Measurements from ENCODE around the gene CCNO. TPM values are rescaled to one million over a fixed set of nuclear protein-coding genes. Genes with fewer than 3 reads are reported as not detected.

The CCNO gene
- total RNA-seq, 1 experiment from 2014 or later, result 12.1 TPM

DNA sequence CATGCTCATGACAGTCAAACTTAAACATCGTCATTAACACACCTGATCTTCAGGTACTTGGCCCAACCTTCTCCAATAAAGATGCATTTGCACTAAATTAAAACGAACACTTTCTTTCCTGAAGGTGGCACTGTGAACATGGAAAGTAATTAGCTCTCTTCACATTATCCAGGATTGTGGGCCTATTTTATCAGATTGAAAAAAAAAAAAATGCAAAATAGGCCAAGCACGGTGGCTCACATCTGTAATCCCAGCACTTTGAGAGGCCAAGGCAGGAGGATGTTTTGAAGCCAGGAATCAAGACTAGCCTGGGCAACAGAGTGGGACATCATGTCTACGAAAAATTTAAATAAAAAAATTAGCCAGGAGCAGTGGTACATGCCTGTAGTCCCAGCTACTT lies 46.0 kb downstream of the CCNO start (continued):
- TF ChIP-seq, protein P1, sequence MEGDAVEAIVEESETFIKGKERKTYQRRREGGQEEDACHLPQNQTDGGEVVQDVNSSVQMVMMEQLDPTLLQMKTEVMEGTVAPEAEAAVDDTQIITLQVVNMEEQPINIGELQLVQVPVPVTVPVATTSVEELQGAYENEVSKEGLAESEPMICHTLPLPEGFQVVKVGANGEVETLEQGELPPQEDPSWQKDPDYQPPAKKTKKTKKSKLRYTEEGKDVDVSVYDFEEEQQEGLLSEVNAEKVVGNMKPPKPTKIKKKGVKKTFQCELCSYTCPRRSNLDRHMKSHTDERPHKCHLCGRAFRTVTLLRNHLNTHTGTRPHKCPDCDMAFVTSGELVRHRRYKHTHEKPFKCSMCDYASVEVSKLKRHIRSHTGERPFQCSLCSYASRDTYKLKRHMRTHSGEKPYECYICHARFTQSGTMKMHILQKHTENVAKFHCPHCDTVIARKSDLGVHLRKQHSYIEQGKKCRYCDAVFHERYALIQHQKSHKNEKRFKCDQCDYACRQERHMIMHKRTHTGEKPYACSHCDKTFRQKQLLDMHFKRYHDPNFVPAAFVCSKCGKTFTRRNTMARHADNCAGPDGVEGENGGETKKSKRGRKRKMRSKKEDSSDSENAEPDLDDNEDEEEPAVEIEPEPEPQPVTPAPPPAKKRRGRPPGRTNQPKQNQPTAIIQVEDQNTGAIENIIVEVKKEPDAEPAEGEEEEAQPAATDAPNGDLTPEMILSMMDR (IDR thresholded peaks at IDR 0.05 in 2 of 3, conservative IDR thresholded peaks at IDR 0.05 in 1 of 3; ENCODE audit: borderline replicate concordance in 1 of 3, insufficient read depth in 1 of 3, low read depth in 2 of 3, low read length in 2 of 3), result peak; percentile 44 to 57 (median 47); a peak in 4 of 6 replicates
- TF ChIP-seq, protein P2, sequence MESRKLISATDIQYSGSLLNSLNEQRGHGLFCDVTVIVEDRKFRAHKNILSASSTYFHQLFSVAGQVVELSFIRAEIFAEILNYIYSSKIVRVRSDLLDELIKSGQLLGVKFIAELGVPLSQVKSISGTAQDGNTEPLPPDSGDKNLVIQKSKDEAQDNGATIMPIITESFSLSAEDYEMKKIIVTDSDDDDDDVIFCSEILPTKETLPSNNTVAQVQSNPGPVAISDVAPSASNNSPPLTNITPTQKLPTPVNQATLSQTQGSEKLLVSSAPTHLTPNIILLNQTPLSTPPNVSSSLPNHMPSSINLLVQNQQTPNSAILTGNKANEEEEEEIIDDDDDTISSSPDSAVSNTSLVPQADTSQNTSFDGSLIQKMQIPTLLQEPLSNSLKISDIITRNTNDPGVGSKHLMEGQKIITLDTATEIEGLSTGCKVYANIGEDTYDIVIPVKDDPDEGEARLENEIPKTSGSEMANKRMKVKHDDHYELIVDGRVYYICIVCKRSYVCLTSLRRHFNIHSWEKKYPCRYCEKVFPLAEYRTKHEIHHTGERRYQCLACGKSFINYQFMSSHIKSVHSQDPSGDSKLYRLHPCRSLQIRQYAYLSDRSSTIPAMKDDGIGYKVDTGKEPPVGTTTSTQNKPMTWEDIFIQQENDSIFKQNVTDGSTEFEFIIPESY (IDR thresholded peaks at IDR 0.05; ENCODE audit: extremely low read depth, insufficient replicate concordance, low read length), result no peak
- TF ChIP-seq POLR2AphosphoS5 (IDR thresholded peaks at IDR 0.05; ENCODE audit: low read depth, low read length) (no peak), ZFX (IDR thresholded peaks at IDR 0.05) (no peak), ELF1 (IDR thresholded peaks at IDR 0.05; ENCODE audit: borderline replicate concordance, low read depth) (no peak), TCF7L2 (IDR thresholded peaks at IDR 0.05; ENCODE audit: borderline replicate concordance, extremely low read depth, insufficient read depth, insufficient read length) (no peak)

Other genes with a start within 250 kb of the CCNO start
- gene ESM1, start 248.0 kb downstream of the CCNO start, total RNA-seq (2021; ENCODE audit: unreplicated experiment), result not detected
- not detected for gene GZMK, start 209.4 kb downstream of the CCNO start, total RNA-seq (2021; ENCODE audit: unreplicated experiment)
- not detected for gene GZMA, start 131.0 kb downstream of the CCNO start, total RNA-seq (2021; ENCODE audit: unreplicated experiment)
- 36.5 TPM for gene GPX8, start 73.4 kb downstream of the CCNO start, total RNA-seq (2021; ENCODE audit: unreplicated experiment)
- gene CDC20B, start 60.4 kb downstream of the CCNO start, total RNA-seq (2021; ENCODE audit: unreplicated experiment), result not detected
- 6.4 TPM for gene MCIDAS, start 6.3 kb downstream of the CCNO start, total RNA-seq (2021; ENCODE audit: unreplicated experiment)
- 24.3 TPM for gene DHX29, start 74.1 kb upstream of the CCNO start, total RNA-seq (2021; ENCODE audit: unreplicated experiment)
- gene MTREX, start 74.4 kb upstream of the CCNO start, total RNA-seq (2021; ENCODE audit: unreplicated experiment), result 101 TPM